ENCODE measurements around the gene FAM161A. TPM values are rescaled to one million over a fixed set of nuclear protein-coding genes. Genes with fewer than 3 reads are reported as not detected.
"Not testable (repeated sequence)": the region's sequence is repeated elsewhere in the genome, so short reads cannot be mapped to it uniquely, and the experiment has no call there.

Gene FAM161A
- total and polyA plus RNA-seq, 4 donors = 0.75 to 3.1 (median 2.4) TPM

DNA sequence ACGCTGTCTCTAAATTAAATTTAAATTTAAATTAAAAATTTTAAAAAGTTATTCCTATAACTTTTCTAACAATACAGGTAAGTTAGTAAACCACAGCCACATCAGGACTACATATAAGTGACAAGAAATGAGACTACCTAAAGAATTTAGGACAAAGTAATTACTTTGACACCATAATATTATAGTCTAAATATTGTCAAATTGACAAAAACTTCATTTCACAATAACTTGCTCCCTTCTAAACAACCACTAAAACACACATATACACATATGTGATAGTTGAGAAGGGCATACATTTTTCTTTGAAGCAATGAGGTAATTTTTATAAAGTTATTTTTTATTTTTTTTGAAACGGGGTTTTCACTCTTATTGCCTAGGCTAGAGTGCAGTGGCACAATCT is 31.6 kb downstream of the FAM161A start:
- WGBS, 2 donors = 83 to 89% methylated on average over 2 of the region's 2 CpGs
- H3K9me3 ChIP-seq (ENCODE audit: control insufficient read depth, low read length) = no peaks in the 10 kb centered on the region
- DNase-seq (no peak), ATAC-seq (ENCODE audit: low FRiP score) (no peak)
- no peak overlapping the region for H3K4me3 ChIP-seq (ENCODE audit: low read length in 2 of 2)
- H3K27me3 ChIP-seq (ENCODE audit: control insufficient read depth in 1 of 2, insufficient read depth in 2 of 2, low read length in 1 of 2) = no peaks in the 10 kb centered on the region
- intact Hi-C loops (cut with DNase I) = no loop called here
- H3K36me3 ChIP-seq (ENCODE audit: control insufficient read depth in 1 of 2, insufficient read depth in 2 of 2, low read length in 1 of 2) = no peaks in the 10 kb centered on the region
- H3K4me1 ChIP-seq (ENCODE audit: control insufficient read depth in 1 of 2, insufficient read depth in 2 of 2, low read length in 2 of 2) = no peaks in the 10 kb centered on the region
- no peak overlapping the region for H3K27ac ChIP-seq (ENCODE audit: low read depth in 1 of 2, low read length in 2 of 2)

- intact Hi-C loops (cut with DNase I) = no loop called here
- no peaks in the 10 kb centered on the region for H3K36me3 ChIP-seq (ENCODE audit: control insufficient read depth in 1 of 2, insufficient read depth in 2 of 2, low read length in 1 of 2)
- ATAC-seq (ENCODE audit: low FRiP score) = no peak
- H3K4me3 ChIP-seq (ENCODE audit: low read length in 2 of 2) = no peak overlapping the region
- no peaks in the 10 kb centered on the region for H3K4me1 ChIP-seq (ENCODE audit: control insufficient read depth in 1 of 2, insufficient read depth in 2 of 2, low read length in 2 of 2)
- 56 to 59% methylated on average over 20 of the region's 20 CpGs for WGBS, 2 donors
- no peak for DNase-seq
- H3K27me3 ChIP-seq (ENCODE audit: control insufficient read depth in 1 of 2, insufficient read depth in 2 of 2, low read length in 1 of 2) = no peaks in the 10 kb centered on the region
- no peak overlapping the region for H3K27ac ChIP-seq (ENCODE audit: low read depth in 1 of 2, low read length in 2 of 2)
- H3K9me3 ChIP-seq (ENCODE audit: control insufficient read depth, low read length) = no peaks in the 10 kb centered on the region
Observed at GRCh38 chr2:61816480-61817355, 37.1 kb downstream of the FAM161A start.

DNA sequence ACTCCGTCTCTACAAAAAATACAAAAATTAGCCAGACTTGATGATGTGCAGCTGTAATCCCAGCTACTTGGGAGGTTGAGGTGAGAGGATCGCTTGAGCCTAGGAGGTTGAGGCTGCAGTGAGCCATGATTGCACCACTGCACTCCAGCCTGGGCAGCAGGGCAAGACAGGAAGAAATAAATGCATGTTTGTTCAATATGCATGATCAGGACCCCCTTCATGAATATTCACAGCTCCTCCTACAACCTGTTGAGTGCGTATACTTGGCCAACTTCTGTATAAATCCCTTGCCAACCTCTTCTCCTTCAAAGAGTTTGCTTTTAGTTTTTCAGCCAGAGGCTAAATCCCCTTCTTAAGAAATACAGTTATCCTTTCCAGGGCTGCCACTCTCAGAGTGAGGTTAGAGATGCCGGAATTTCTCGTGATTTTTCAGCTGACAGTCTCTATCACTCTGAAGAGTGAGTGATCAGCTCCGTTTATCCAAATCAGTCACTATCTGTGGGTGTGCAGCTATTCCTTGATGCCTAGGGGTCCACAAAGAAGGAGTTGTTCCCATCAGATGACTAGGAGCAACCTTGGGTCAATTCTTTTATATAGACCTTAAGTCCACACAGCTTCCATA is 39.2 kb downstream of the FAM161A start:
- H3K4me3 ChIP-seq (ENCODE audit: low read length in 2 of 2) = no peak overlapping the region
- no peak for DNase-seq

GRCh38 chr2:61813314-61813713 is 40.5 kb downstream of the FAM161A start:
- 86 to 89% methylated on average over 3 of the region's 3 CpGs for WGBS, 2 donors
- ATAC-seq (ENCODE audit: low FRiP score); H3K4me1 ChIP-seq (ENCODE audit: control insufficient read depth in 1 of 2, insufficient read depth in 2 of 2, low read length in 2 of 2); intact Hi-C loops (cut with DNase I); H3K9me3 ChIP-seq (ENCODE audit: control insufficient read depth, low read length); DNase-seq; H3K4me3 ChIP-seq (ENCODE audit: low read length in 2 of 2); H3K36me3 ChIP-seq (ENCODE audit: control insufficient read depth in 1 of 2, insufficient read depth in 2 of 2, low read length in 1 of 2); H3K27me3 ChIP-seq (ENCODE audit: control insufficient read depth in 1 of 2, insufficient read depth in 2 of 2, low read length in 1 of 2); H3K27ac ChIP-seq (ENCODE audit: low read depth in 1 of 2, low read length in 2 of 2): not testable (repeated sequence)

More for the DNA sequence above, 39.2 kb downstream of the FAM161A start:
- no peak for ATAC-seq (ENCODE audit: low FRiP score)
- no peaks in the 10 kb centered on the region for H3K36me3 ChIP-seq (ENCODE audit: control insufficient read depth in 1 of 2, insufficient read depth in 2 of 2, low read length in 1 of 2)
- intact Hi-C loops (cut with DNase I) = no loop called here
- no peaks in the 10 kb centered on the region for H3K4me1 ChIP-seq (ENCODE audit: control insufficient read depth in 1 of 2, insufficient read depth in 2 of 2, low read length in 2 of 2)
- no peak overlapping the region for H3K27ac ChIP-seq (ENCODE audit: low read depth in 1 of 2, low read length in 2 of 2)
- no peaks in the 10 kb centered on the region for H3K9me3 ChIP-seq (ENCODE audit: control insufficient read depth, low read length)
- 81 to 84% methylated on average over 6 of the region's 6 CpGs for WGBS, 2 donors
- no peaks in the 10 kb centered on the region for H3K27me3 ChIP-seq (ENCODE audit: control insufficient read depth in 1 of 2, insufficient read depth in 2 of 2, low read length in 1 of 2)

GRCh38 chr2:61811821-61812220 is 42.0 kb downstream of the FAM161A start:
- no peaks in the 10 kb centered on the region for H3K36me3 ChIP-seq (ENCODE audit: control insufficient read depth in 1 of 2, insufficient read depth in 2 of 2, low read length in 1 of 2)
- H3K27ac ChIP-seq (ENCODE audit: low read depth in 1 of 2, low read length in 2 of 2) = no peak overlapping the region
- no peak for DNase-seq
- 81 to 84% methylated on average over 3 of the region's 3 CpGs for WGBS, 2 donors
- no peaks in the 10 kb centered on the region for H3K4me1 ChIP-seq (ENCODE audit: control insufficient read depth in 1 of 2, insufficient read depth in 2 of 2, low read length in 2 of 2)
- H3K9me3 ChIP-seq (ENCODE audit: control insufficient read depth, low read length) = no peaks in the 10 kb centered on the region
- H3K27me3 ChIP-seq (ENCODE audit: control insufficient read depth in 1 of 2, insufficient read depth in 2 of 2, low read length in 1 of 2) = no peaks in the 10 kb centered on the region
- intact Hi-C loops (cut with DNase I) = no loop called here
- no peak overlapping the region for H3K4me3 ChIP-seq (ENCODE audit: low read length in 2 of 2)
- ATAC-seq (ENCODE audit: low FRiP score) = no peak

- H3K27me3 ChIP-seq (ENCODE audit: control insufficient read depth in 1 of 2, insufficient read depth in 2 of 2, low read length in 1 of 2); ATAC-seq (ENCODE audit: low FRiP score); intact Hi-C loops (cut with DNase I); DNase-seq; H3K9me3 ChIP-seq (ENCODE audit: control insufficient read depth, low read length); H3K4me1 ChIP-seq (ENCODE audit: control insufficient read depth in 1 of 2, insufficient read depth in 2 of 2, low read length in 2 of 2); H3K4me3 ChIP-seq (ENCODE audit: low read length in 2 of 2); H3K36me3 ChIP-seq (ENCODE audit: control insufficient read depth in 1 of 2, insufficient read depth in 2 of 2, low read length in 1 of 2); H3K27ac ChIP-seq (ENCODE audit: low read depth in 1 of 2, low read length in 2 of 2): not testable (repeated sequence)
- WGBS, 2 donors = 96 to 100% methylated on average over 1 of the region's 1 CpG
Observed at GRCh38 chr2:61810203-61810602, 43.7 kb downstream of the FAM161A start.

DNA sequence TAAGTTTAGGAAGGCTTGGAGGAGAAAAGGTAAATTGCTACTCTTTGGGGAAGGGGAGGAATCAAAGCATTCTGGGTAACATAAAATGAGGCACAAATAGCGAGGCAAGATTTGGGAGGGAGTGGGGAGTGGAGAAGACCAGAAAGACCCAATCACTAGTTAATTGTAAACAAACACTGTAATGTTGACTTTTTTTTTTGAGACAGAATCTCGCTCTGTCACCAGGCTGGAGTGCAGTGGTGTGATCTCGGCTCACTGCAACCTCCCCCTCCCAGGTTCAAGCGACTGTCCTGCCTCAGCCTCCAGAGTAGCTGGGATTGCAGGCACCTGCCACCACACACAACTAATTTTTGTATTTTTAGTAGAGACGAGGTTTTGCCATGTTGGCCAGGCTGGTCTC is 45.2 kb downstream of the FAM161A start:
- ATAC-seq (ENCODE audit: low FRiP score); H3K4me1 ChIP-seq (ENCODE audit: control insufficient read depth in 1 of 2, insufficient read depth in 2 of 2, low read length in 2 of 2); H3K9me3 ChIP-seq (ENCODE audit: control insufficient read depth, low read length); H3K27ac ChIP-seq (ENCODE audit: low read depth in 1 of 2, low read length in 2 of 2); intact Hi-C loops (cut with DNase I); H3K27me3 ChIP-seq (ENCODE audit: control insufficient read depth in 1 of 2, insufficient read depth in 2 of 2, low read length in 1 of 2); DNase-seq; H3K4me3 ChIP-seq (ENCODE audit: low read length in 2 of 2); H3K36me3 ChIP-seq (ENCODE audit: control insufficient read depth in 1 of 2, insufficient read depth in 2 of 2, low read length in 1 of 2): not testable (repeated sequence)
- WGBS, 2 donors = 71 to 82% methylated on average over 5 of the region's 5 CpGs

DNA sequence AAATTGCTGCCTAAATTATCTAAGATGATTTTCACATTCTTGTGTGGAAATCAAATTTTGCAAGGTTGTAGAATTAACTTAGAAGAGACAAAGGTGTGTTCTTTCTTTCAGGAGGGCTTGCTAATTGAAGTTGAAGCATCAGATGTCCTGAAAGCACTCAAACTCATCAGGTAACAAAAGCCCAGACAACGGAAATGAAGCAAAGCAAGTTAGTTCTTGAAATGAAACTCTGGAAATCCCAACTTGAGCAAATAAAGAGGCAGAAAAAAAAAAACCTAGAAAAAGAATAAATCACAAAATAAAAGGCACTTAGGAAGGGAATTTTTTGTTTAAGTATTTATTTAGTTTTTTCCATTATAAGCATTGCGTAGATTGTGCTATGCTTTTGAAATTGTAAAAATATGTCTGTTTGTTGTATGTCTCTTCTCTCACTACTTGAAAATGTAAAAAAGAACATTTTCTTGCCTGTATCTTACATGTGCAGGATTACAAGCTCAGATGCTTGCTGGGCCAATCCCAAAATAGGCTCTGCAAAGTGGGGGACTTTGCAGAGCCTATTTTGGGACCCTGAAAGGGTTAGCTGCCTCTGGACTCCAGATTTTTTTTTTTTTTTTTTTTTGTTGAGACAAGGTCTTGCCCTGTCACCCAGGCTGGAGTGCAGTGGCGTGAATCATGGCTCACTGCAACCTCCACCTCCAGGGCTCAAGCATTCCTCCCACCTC is 46.7 kb downstream of the FAM161A start:
- intact Hi-C loops (cut with DNase I) = no loop called here
- ATAC-seq (ENCODE audit: low FRiP score) (no peak), DNase-seq (no peak)
- WGBS, 2 donors = 80 to 85% methylated on average over 3 of the region's 3 CpGs
- H3K27me3 ChIP-seq (ENCODE audit: control insufficient read depth in 1 of 2, insufficient read depth in 2 of 2, low read length in 1 of 2) = no peaks in the 10 kb centered on the region
- no peaks in the 10 kb centered on the region for H3K36me3 ChIP-seq (ENCODE audit: control insufficient read depth in 1 of 2, insufficient read depth in 2 of 2, low read length in 1 of 2)
- H3K27ac ChIP-seq (ENCODE audit: low read depth in 1 of 2, low read length in 2 of 2) = no peak overlapping the region
- H3K4me3 ChIP-seq (ENCODE audit: low read length in 2 of 2) = no peak overlapping the region
- H3K4me1 ChIP-seq (ENCODE audit: control insufficient read depth in 1 of 2, insufficient read depth in 2 of 2, low read length in 2 of 2) = no peaks in the 10 kb centered on the region
- no peaks in the 10 kb centered on the region for H3K9me3 ChIP-seq (ENCODE audit: control insufficient read depth, low read length)
